Activated B cell treated with CpG ODN at 0.5 μM for 24 hours (primary cell): Measurements from ENCODE around the gene C9orf153. TPM values are rescaled to one million over a fixed set of nuclear protein-coding genes. Genes with fewer than 3 reads are reported as not detected.

Experiments used
- ATAC-seq: fragments of 200-7000 bp; cut with Tn5 transposase; one replicate; pipeline ENCODE4 v1.10.0; 2021; ENCODE audit warnings: low read depth, mild to moderate bottlenecking, moderate library complexity
- CTCF ChIA-PET: fragments of 350-600 bp; sonication (Branson Sonifier 250); formaldehyde crosslinking; loops from one replicate; lab custom pipeline; 2021; ENCODE audit warnings: antibody characterized with exemption; lab: Charles Lee
- POLR2A ChIA-PET: fragments of 350-600 bp; sonication (Branson Sonifier 250); formaldehyde crosslinking; loops from one replicate; lab custom pipeline; 2021; ENCODE audit warnings: antibody characterized with exemption; lab: Charles Lee
- DNase-seq: peaks from one replicate; pipeline ENCODE4 v3.0.0; 2022
- H3K27ac Mint-ChIP-seq: one replicate; pipeline ENCODE4 v1.8.0; 2020; ENCODE audit warnings: mixed read lengths
- H3K27me3 Mint-ChIP-seq: one replicate; pipeline ENCODE4 v1.8.0; 2021; ENCODE audit warnings: mixed read lengths
- H3K36me3 Mint-ChIP-seq: one replicate; pipeline ENCODE4 v1.8.0; 2021; ENCODE audit warnings: low read depth, mixed read lengths
- H3K4me1 Mint-ChIP-seq: one replicate; pipeline ENCODE4 v1.8.0; 2021; ENCODE audit warnings: mixed read lengths
- H3K4me3 Mint-ChIP-seq: one replicate; pipeline ENCODE4 v1.8.0; 2020; ENCODE audit warnings: mild to moderate bottlenecking, mixed read lengths
- H3K9me3 Mint-ChIP-seq: one replicate; pipeline ENCODE4 v1.8.0; 2020; ENCODE audit warnings: mixed read lengths
- CTCF ChIP-seq: fragments of 200-600 bp; IDR thresholded peaks from one replicate; pipeline ENCODE4 v1.8.0; 2022; ENCODE audit warnings: antibody characterized with exemption, mild to moderate bottlenecking
- intact Hi-C: fragments of 100-400 bp; cut with micrococcal nuclease; formaldehyde crosslinking; loops from one replicate; pipeline ENCODE4 v1.15.1; 2024
- total RNA-seq: library from RNA; stranded (reverse); gene quantifications from 2 replicates; pipeline ENCODE4 v1.2.3, GENCODE V29; 2022

C9orf153 gene
- total RNA-seq, 1 donor from 2014 or later: 0.18 TPM

GRCh38 chr9:86272221-86272620 is 12.8 kb upstream of the C9orf153 start:
- H3K27ac Mint-ChIP-seq: no peak overlapping the region

GRCh38 chr9:86263876-86264275 is 4.4 kb upstream of the C9orf153 start:
- TF ChIP-seq CTCF: no peak
- H3K4me1 Mint-ChIP-seq: no peaks in the 10 kb centered on the region
- H3K9me3 Mint-ChIP-seq: no peaks in the 10 kb centered on the region
- no peak overlapping the region for H3K4me3 Mint-ChIP-seq
- POLR2A ChIA-PET: no interaction called here
- CTCF ChIA-PET: no interaction called here
- peaks cover 43% of the 10 kb centered on the region for H3K36me3 Mint-ChIP-seq
- no peak for ATAC-seq
- intact Hi-C loops: no loop called here
- no peaks in the 10 kb centered on the region for H3K27me3 Mint-ChIP-seq
- H3K27ac Mint-ChIP-seq: no peak overlapping the region
- DNase-seq: no peak

More at GRCh38 chr9:86272221-86272620, 12.8 kb upstream of the C9orf153 start:
- no peak for TF ChIP-seq CTCF
- H3K9me3 Mint-ChIP-seq: no peaks in the 10 kb centered on the region
- intact Hi-C loops: no loop called here
- DNase-seq (no peak), ATAC-seq (no peak)
- H3K27me3 Mint-ChIP-seq: no peaks in the 10 kb centered on the region
- CTCF ChIA-PET: no interaction called here
- H3K4me3 Mint-ChIP-seq: no peak overlapping the region
- peaks cover 36% of the 10 kb centered on the region for H3K36me3 Mint-ChIP-seq
- POLR2A ChIA-PET: no interaction called here
- H3K4me1 Mint-ChIP-seq: no peaks in the 10 kb centered on the region

GRCh38 chr9:86262492-86262891 is 3.0 kb upstream of the C9orf153 start:
- no peaks in the 10 kb centered on the region for H3K4me1 Mint-ChIP-seq
- H3K36me3 Mint-ChIP-seq: peaks cover 40% of the 10 kb centered on the region
- intact Hi-C loops: no loop called here
- CTCF ChIA-PET: no interaction called here
- DNase-seq (no peak), ATAC-seq (no peak)
- POLR2A ChIA-PET: no interaction called here
- no peak for TF ChIP-seq CTCF
- no peak overlapping the region for H3K27ac Mint-ChIP-seq
- no peaks in the 10 kb centered on the region for H3K27me3 Mint-ChIP-seq
- H3K4me3 Mint-ChIP-seq: no peak overlapping the region
- no peaks in the 10 kb centered on the region for H3K9me3 Mint-ChIP-seq

- no peak overlapping the region for H3K4me3 Mint-ChIP-seq
- ChIA-PET CTCF (interaction anchor here (1.5 kb wide), 1 partner anchor 19 kb away, joined by 4 read pairs; no protein-coding TSS in a partner anchor), POLR2A (no interaction called here)
- H3K36me3 Mint-ChIP-seq: peaks cover 7% of the 10 kb centered on the region
- no peak for TF ChIP-seq CTCF
- H3K27me3 Mint-ChIP-seq: no peaks in the 10 kb centered on the region
- H3K4me1 Mint-ChIP-seq: no peaks in the 10 kb centered on the region
- intact Hi-C loops: no loop called here
- ATAC-seq (no peak), DNase-seq (no peak)
- H3K27ac Mint-ChIP-seq: no peak overlapping the region
- peaks cover 6% of the 10 kb centered on the region for H3K9me3 Mint-ChIP-seq
Observed at GRCh38 chr9:86257391-86257790, 2.1 kb downstream of the C9orf153 start.

GRCh38 chr9:86256653-86257052 is 2.8 kb downstream of the C9orf153 start:
- no peaks in the 10 kb centered on the region for H3K4me1 Mint-ChIP-seq
- ChIA-PET POLR2A (no interaction called here), CTCF (interaction anchor here (0.5 to 1.5 kb wide), 2 partner anchors 18 to 54 kb away, joined by 3 to 4 read pairs; no protein-coding TSS in a partner anchor)
- TF ChIP-seq CTCF: no peak
- no peak overlapping the region for H3K4me3 Mint-ChIP-seq
- ATAC-seq (no peak), DNase-seq (no peak)
- H3K9me3 Mint-ChIP-seq: peaks cover 9% of the 10 kb centered on the region
- peaks cover 3% of the 10 kb centered on the region for H3K36me3 Mint-ChIP-seq
- no peaks in the 10 kb centered on the region for H3K27me3 Mint-ChIP-seq
- intact Hi-C loops: no loop called here
- no peak overlapping the region for H3K27ac Mint-ChIP-seq
